A673 (cell line): ENCODE measurements around the gene ARMS2.

Experiments used
- CTCF ChIP-seq: fragments of 300-800, 200-600 bp; sonication (generic); conservative IDR thresholded peaks from 2 replicates; pipeline ENCODE4 v1.5.1; 2017; ENCODE audit warnings: low read depth, mild to moderate bottlenecking, antibody characterized with exemption, low read length, moderate library complexity, mixed read lengths
- EZH2 ChIP-seq: fragments of 200-600 bp; sonication (generic); IDR thresholded peaks from 2 replicates; pipeline ENCODE4 v1.6.1; 2017; ENCODE audit warnings: borderline replicate concordance, low read depth, mild to moderate bottlenecking, mixed read lengths, antibody characterized with exemption, low read length; ENCODE audit not compliant: poor library complexity, severe bottlenecking

GRCh38 chr10:122492999-122493481 is 38.6 kb downstream of the ARMS2 start:
- TF ChIP-seq CTCF (no peak), EZH2 (no peak)
